ENCODE measurements around the gene PSMD1. TPM values are rescaled to one million over a fixed set of nuclear protein-coding genes. Genes with fewer than 3 reads are reported as not detected.

Gene PSMD1
- polyA plus RNA-seq, 1 experiment, result 153 TPM

DNA sequence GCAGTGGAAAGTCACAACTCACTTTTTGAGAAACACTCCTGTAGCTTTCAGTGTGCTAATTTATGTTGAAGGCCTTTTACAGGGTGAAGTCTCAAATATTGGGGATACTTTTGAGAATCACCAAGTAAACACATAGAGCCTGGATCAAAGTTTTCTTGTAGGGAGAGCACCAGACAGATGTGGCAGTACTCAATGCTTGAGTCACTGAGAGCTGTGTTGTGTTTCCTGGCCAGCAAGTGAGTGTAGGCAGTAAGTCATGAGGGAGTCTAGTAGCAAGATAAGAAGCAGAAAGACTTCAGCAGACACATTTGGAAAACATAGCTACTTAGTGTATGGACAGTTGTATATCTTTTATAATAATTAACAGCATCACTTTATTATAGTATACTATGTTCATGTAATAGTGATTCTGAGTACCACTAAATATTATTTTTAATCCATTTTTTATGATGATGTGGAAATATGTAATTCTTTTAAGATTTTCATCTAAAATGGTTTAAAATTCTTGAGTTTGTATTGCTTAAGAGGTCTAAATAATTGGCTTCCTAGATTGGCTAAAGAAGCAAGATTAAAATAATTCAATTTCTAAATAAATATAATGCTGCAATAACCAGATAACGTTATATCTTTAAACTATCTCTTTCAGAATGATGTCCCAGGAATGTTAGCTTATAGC is 12.8 kb downstream of the PSMD1 start:
- POLR2A ChIA-PET, result no interaction called here
- CTCF ChIA-PET, result interaction anchor here (0.7 to 1.6 kb wide), 2 partner anchors 9 to 17 kb away, joined by 3 read pairs; no protein-coding TSS in a partner anchor
- TF ChIP-seq, protein P1, sequence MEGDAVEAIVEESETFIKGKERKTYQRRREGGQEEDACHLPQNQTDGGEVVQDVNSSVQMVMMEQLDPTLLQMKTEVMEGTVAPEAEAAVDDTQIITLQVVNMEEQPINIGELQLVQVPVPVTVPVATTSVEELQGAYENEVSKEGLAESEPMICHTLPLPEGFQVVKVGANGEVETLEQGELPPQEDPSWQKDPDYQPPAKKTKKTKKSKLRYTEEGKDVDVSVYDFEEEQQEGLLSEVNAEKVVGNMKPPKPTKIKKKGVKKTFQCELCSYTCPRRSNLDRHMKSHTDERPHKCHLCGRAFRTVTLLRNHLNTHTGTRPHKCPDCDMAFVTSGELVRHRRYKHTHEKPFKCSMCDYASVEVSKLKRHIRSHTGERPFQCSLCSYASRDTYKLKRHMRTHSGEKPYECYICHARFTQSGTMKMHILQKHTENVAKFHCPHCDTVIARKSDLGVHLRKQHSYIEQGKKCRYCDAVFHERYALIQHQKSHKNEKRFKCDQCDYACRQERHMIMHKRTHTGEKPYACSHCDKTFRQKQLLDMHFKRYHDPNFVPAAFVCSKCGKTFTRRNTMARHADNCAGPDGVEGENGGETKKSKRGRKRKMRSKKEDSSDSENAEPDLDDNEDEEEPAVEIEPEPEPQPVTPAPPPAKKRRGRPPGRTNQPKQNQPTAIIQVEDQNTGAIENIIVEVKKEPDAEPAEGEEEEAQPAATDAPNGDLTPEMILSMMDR (IDR thresholded peaks at IDR 0.05; ENCODE audit: insufficient read depth, low read depth, low read length), result no peak
- Histone ChIP-seq H3K4me3 (ENCODE audit: low read depth, low read length) (no peak overlapping the region), H3K27me3 (ENCODE audit: control insufficient read depth, insufficient read depth, low read length) (no peaks in the 10 kb centered on the region), H3K36me3 (ENCODE audit: control insufficient read depth, insufficient read depth, low read length) (peaks cover 5% of the 10 kb centered on the region)
- no peak for DNase-seq (ENCODE audit: low read depth)

- no peak for DNase-seq (ENCODE audit: low read depth)
- TF ChIP-seq, protein P1 (IDR thresholded peaks at IDR 0.05; ENCODE audit: insufficient read depth, low read depth, low read length), result no peak
- Histone ChIP-seq H3K27me3 (ENCODE audit: control insufficient read depth, insufficient read depth, low read length) (no peaks in the 10 kb centered on the region), H3K36me3 (ENCODE audit: control insufficient read depth, insufficient read depth, low read length) (peaks cover 15% of the 10 kb centered on the region), H3K4me3 (ENCODE audit: low read depth, low read length) (no peak overlapping the region)
- CTCF ChIA-PET, result interaction anchor here (1.6 kb wide), 1 partner anchor 14 kb away, joined by 3 read pairs; no protein-coding TSS in a partner anchor
- POLR2A ChIA-PET, result no interaction called here
Observed at GRCh38 chr2:231084565-231084964, 27.9 kb downstream of the PSMD1 start.

- ChIA-PET POLR2A (no interaction called here), CTCF (interaction anchor here (0.6 kb wide), 1 partner anchor 314 kb away, joined by 3 read pairs; no protein-coding TSS in a partner anchor)
- H3K27me3 ChIP-seq (ENCODE audit: control insufficient read depth, insufficient read depth, low read length), result no peaks in the 10 kb centered on the region
- TF ChIP-seq, protein P1 (IDR thresholded peaks at IDR 0.05; ENCODE audit: insufficient read depth, low read depth, low read length), result no peak
- no peak overlapping the region for H3K4me3 ChIP-seq (ENCODE audit: low read depth, low read length)
- H3K36me3 ChIP-seq (ENCODE audit: control insufficient read depth, insufficient read depth, low read length), result peaks cover 13% of the 10 kb centered on the region
- DNase-seq (ENCODE audit: low read depth), result no peak
Observed at GRCh38 chr2:231088754-231089153, 32.1 kb downstream of the PSMD1 start.

GRCh38 chr2:231093933-231094332 is 37.3 kb downstream of the PSMD1 start:
- Histone ChIP-seq H3K36me3 (ENCODE audit: control insufficient read depth, insufficient read depth, low read length) (peaks cover 4% of the 10 kb centered on the region; the same call in 1 of the 2 replicates), H3K4me3 (ENCODE audit: low read depth, low read length) (no peak overlapping the region), H3K27me3 (ENCODE audit: control insufficient read depth, insufficient read depth, low read length) (no peaks in the 10 kb centered on the region)
- TF ChIP-seq, protein P1 (IDR thresholded peaks at IDR 0.05; ENCODE audit: insufficient read depth, low read depth, low read length), result no peak
- CTCF ChIA-PET, result interaction anchor here (3.9 kb wide), 1 partner anchor 98 kb away, joined by 15 read pairs; no protein-coding TSS in a partner anchor
- POLR2A ChIA-PET, result no interaction called here
- no peak for DNase-seq (ENCODE audit: low read depth)

DNA sequence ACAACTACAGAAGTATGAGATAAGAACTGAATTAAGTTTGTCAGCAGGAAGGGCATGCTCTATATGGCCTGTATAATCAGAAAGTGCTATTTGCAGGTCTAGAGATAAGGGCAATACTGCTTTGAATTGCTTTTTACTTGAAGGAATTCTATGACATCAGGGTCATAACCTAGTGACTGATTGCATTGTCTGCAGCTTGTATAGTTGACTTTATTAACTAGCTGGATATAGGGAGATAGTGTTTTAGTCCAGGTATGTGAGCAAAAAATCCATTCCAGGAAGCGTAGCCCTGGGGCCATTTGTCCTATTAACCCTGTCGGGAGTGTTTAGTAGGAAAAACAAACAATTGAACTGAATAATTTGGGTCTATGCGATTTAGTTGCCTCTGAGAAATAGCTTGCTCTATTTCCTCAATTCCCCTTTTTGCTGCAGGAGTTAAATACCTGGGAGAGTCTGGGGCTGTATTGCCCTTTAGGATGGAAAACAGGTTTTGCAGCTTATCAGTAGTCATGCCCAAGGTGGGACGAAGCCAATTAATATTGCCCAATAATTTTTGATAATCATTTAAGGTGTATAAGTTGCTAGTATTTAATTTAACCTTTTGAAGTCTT is 38.2 kb downstream of the PSMD1 start:
- POLR2A ChIA-PET, result no interaction called here
- no peaks in the 10 kb centered on the region for H3K27me3 ChIP-seq (ENCODE audit: control insufficient read depth, insufficient read depth, low read length)
- H3K4me3 ChIP-seq (ENCODE audit: low read depth, low read length), result no peak overlapping the region
- CTCF ChIA-PET, result interaction anchor here (0.8 to 3.9 kb wide), 3 partner anchors 9 to 307 kb away, joined by 3 to 15 read pairs (median 8); no protein-coding TSS in a partner anchor
- TF ChIP-seq, protein P1 (IDR thresholded peaks at IDR 0.05; ENCODE audit: insufficient read depth, low read depth, low read length), result no peak
- DNase-seq (ENCODE audit: low read depth), result no peak
- H3K36me3 ChIP-seq (ENCODE audit: control insufficient read depth, insufficient read depth, low read length), result peaks cover 6% of the 10 kb centered on the region; the same call in 1 of the 2 replicates
